Activated naive CD4-positive, alpha-beta T cell (primary cell): ENCODE measurements around the gene ALK.

Source experiments
- DNase-seq, 4 experiments: peaks; one replicate each; lab custom pipeline; 2025; lab: John Stamatoyannopoulos, UW

The ALK gene

DNA sequence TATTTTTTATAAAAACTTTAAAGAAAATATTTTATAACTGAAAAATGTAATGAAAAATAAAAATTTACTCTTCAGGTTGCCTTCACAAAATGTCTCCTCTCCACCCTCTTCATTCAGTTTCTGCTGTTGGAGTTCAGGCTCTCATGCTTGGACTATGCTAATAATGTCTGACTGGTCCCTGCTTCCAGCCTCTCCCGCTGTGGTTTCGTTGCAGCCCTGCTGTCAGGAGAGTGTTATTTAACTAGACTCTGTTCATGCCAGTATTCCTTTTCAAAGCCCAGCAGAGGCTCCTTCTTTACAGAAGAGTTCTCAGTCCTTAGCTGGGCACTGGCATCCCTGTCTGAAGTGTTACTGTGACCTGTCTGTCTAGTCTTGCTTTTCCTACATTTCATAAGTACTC is 765.8 kb downstream of the ALK start:
- no peak for DNase-seq

DNA sequence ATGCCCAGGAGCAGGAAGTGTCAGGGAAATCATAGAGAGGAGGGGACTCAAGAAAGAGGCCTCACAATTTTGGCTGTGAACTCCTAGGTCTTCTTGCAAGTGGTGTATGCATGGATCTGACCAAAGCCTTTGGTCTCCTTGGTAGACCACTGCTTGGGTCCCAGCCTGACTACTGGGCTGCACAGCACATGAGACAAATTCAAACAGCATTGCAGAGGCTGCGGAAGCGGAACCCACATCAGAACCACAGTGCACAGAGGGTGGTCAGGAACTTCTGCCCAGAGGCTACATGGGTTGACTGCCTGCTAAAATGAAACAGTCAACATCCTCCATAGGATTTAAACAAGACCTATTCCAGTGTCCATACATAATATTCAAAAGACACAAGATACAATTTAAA is 766.8 kb downstream of the ALK start:
- no peak for DNase-seq

DNA sequence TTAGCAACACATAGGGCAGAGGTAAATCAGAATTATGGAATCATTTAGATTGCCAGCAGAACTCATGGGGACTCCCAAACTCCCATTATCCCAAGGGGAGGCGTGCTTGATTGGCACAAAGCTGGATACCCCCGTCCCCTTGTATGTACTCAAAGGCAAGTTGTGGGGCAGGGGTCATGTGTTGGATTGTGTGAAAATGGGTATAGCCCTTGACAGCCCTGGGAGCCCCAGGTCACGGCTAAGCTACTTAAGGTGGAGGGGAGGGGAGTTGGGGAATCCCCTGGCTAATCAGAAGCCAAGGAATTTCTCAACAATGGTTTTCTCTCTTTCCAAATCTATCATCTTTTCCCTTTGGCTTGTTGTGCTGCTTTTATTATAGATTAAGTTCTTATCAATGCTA is 773.4 kb downstream of the ALK start:
- DNase-seq, result no peak

GRCh38 chr2:29146197-29146596 is 775.2 kb downstream of the ALK start:
- no peak for DNase-seq

DNA sequence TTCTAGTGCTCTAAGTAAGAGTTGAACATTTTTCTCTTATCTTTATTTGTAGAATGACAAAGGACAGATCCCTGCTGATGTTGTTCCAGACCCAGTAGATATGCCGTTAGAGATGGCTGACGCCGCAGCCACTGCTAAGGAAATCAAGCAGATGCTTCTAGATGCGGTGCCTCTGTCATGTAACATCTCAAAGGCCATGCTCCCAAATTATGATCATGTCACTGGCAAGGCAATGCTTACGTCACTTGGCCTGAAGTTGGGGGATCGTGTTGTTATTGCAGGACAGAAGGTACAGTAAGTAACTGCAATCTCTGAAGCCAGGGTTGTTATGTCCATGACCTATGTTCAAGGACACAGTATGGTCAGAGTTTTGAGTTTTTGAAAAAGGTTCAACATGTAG is 777.7 kb downstream of the ALK start:
- no peak for DNase-seq
